GM12892 (cell line): ENCODE results near the gene ZDHHC11.

ENCODE experiments used
- POLR2A ChIP-seq: IDR thresholded peaks from 2 replicates; pipeline ENCODE4 v1.6.1; 2011; ENCODE audit warnings: low read depth, low read length, control low read depth
- POLR2AphosphoS5 ChIP-seq: IDR thresholded peaks from 2 replicates; pipeline ENCODE4 v1.6.1; 2011; ENCODE audit warnings: low read depth, low read length, control low read depth
- TAF1 ChIP-seq: IDR thresholded peaks from 2 replicates; pipeline ENCODE4 v1.6.1; 2011; ENCODE audit warnings: low read depth, mild to moderate bottlenecking, control low read depth, low read length, borderline replicate concordance

DNA sequence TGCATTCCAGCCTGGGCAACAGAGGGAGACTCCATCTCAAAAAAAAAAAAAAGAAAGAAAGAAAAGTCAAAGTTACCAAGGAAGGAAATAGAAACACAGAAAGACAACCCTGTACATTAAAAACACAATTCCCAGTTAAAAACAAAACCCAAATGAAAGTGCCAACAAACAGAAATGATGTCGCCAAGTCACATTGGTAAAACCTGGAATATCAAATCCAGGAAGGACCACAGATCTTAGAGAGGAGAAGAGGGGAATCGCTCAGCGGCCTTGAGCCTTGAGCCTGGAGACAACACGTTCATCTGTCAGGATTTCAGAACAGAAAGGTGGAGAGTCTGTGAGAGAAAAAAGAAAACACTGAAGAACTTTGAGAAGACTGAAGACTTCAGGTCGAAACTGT is 1.2 kb upstream of the ZDHHC11 start:
- TF ChIP-seq POLR2A (no peak), POLR2AphosphoS5 (no peak), TAF1 (no peak)
